DND-41 (cell line): ENCODE results near the gene INTS6.

ENCODE experiments used
- EZH2 ChIP-seq: IDR thresholded peaks from 3 replicates; pipeline ENCODE4 v1.6.1; 2012; ENCODE audit warnings: borderline replicate concordance, low read depth, mild to moderate bottlenecking, moderate library complexity, low read length, inconsistent platforms; ENCODE audit not compliant: severe bottlenecking
- TF ChIP-seq, protein P1 (sequence below): IDR thresholded peaks from 2 replicates; pipeline ENCODE4 v1.5.1; 2012; ENCODE audit warnings: borderline replicate concordance, low read length, moderate library complexity, mild to moderate bottlenecking; ENCODE audit not compliant: poor library complexity, severe bottlenecking; ENCODE audit errors: extremely low read depth

DNA sequence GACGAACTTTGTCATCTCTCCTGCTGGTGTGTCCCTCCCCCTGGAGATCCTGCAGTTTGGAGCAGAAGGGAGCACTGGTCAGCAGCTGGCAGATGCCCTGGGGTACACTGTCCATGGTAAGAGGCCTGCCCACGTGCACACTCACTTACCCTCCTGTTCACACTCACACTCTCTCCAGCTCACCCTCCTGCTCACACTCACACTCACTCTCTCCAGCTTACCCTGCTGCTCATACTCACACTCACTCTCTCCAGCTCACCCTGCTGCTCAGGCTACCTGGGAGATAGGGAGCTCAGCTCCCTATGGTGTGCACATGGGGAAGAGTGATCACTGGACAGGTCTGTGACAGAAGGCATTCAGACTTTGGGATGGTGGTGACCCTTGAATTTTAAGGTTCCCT lies 111.6 kb downstream of the INTS6 start:
- TF ChIP-seq, protein P1, sequence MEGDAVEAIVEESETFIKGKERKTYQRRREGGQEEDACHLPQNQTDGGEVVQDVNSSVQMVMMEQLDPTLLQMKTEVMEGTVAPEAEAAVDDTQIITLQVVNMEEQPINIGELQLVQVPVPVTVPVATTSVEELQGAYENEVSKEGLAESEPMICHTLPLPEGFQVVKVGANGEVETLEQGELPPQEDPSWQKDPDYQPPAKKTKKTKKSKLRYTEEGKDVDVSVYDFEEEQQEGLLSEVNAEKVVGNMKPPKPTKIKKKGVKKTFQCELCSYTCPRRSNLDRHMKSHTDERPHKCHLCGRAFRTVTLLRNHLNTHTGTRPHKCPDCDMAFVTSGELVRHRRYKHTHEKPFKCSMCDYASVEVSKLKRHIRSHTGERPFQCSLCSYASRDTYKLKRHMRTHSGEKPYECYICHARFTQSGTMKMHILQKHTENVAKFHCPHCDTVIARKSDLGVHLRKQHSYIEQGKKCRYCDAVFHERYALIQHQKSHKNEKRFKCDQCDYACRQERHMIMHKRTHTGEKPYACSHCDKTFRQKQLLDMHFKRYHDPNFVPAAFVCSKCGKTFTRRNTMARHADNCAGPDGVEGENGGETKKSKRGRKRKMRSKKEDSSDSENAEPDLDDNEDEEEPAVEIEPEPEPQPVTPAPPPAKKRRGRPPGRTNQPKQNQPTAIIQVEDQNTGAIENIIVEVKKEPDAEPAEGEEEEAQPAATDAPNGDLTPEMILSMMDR, result no peak
- no peak for TF ChIP-seq EZH2
